Suprapubic skin (tissue), 4 donors: ENCODE results near the gene SAMD14. TPM values are rescaled to one million over a fixed set of nuclear protein-coding genes. Genes with fewer than 3 reads are reported as not detected.

Experiments
- DNase-seq, 2 donors: peaks; one replicate each; pipeline ENCODE4 v3.0.0-alpha.2; 2019; ENCODE audit warnings: low spot score in 2 of 2
- H3K27ac ChIP-seq: fragments of 200-600 bp; sonication (generic); one replicate; pipeline ENCODE4 v1.5.1; 2019
- H3K27me3 ChIP-seq: fragments of 200-600 bp; sonication (generic); one replicate; pipeline ENCODE4 v1.5.1; 2019
- H3K36me3 ChIP-seq: fragments of 200-600 bp; sonication (generic); one replicate; pipeline ENCODE4 v1.5.1; 2019
- H3K4me1 ChIP-seq: fragments of 200-600 bp; sonication (generic); one replicate; pipeline ENCODE4 v1.5.1; 2019
- H3K4me3 ChIP-seq: fragments of 200-600 bp; sonication (generic); one replicate; pipeline ENCODE4 v1.5.1; 2019; ENCODE audit warnings: mild to moderate bottlenecking
- H3K9me3 ChIP-seq: fragments of 200-600 bp; sonication (generic); one replicate; pipeline ENCODE4 v1.5.1; 2019
- CTCF ChIP-seq, 2 donors: fragments of 200-600 bp in 1 of 2; fragments of 450-650 bp in 1 of 2; sonication (generic) in 1 of 2; IDR thresholded peaks; one replicate each; pipeline ENCODE4 v1.5.1; 2016 to 2019; ENCODE audit warnings: antibody characterized with exemption in 2 of 2, mild to moderate bottlenecking in 1 of 2, moderate library complexity in 1 of 2
- EP300 ChIP-seq: sonication (generic); formaldehyde crosslinking; IDR thresholded peaks from one replicate; pipeline ENCODE4 v1.6.1; 2017; ENCODE audit warnings: antibody characterized with exemption
- POLR2A ChIP-seq, 2 donors: fragments of 450-650 bp; IDR thresholded peaks; one replicate each; pipeline ENCODE4 v1.6.1; 2017; ENCODE audit warnings: antibody characterized with exemption in 2 of 2, mild to moderate bottlenecking in 2 of 2, moderate library complexity in 2 of 2
- POLR2AphosphoS5 ChIP-seq, 3 donors: sonication (generic); formaldehyde crosslinking; IDR thresholded peaks; one replicate each; pipeline ENCODE4 v1.6.1; 2017; ENCODE audit warnings: antibody characterized with exemption in 3 of 3
- WGBS: methylation state at CpG from one replicate; pipeline ENCODE4 v1.1.5; 2018; 5-methylcytosine and 5-hydroxymethylcytosine counted together
- total RNA-seq, 4 donors: library from RNA; depleted of rRNA; stranded (reverse); fragments of >200 nt; gene quantifications; one replicate each; pipeline ENCODE4 v1.1.0, GENCODE V29; 2016

SAMD14 gene
- total RNA-seq, 4 donors from 2014 or later = 0.68 TPM; not detected in 3

- WGBS = 79% methylated on average over 12 of the region's 15 CpGs
- Histone ChIP-seq H3K4me3 (no peak overlapping the region), H3K9me3 (no peaks in the 10 kb centered on the region), H3K27me3 (no peaks in the 10 kb centered on the region), H3K27ac (no peak overlapping the region), H3K36me3 (peaks cover 20% of the 10 kb centered on the region), H3K4me1 (peaks cover 16% of the 10 kb centered on the region)
- TF ChIP-seq POLR2A (IDR thresholded peaks at IDR 0.05) (no peak), CTCF (IDR thresholded peaks at IDR 0.05) (no peak), POLR2AphosphoS5 (IDR thresholded peaks at IDR 0.05) (no peak), EP300 (no peak)
- DNase-seq = no peak
Measured at GRCh38 chr17:50090971-50091917, 38.7 kb downstream of the SAMD14 start.

GRCh38 chr17:50090071-50090470 is 39.9 kb downstream of the SAMD14 start:
- DNase-seq = no peak
- no peak overlapping the region for H3K4me3 ChIP-seq
- no peaks in the 10 kb centered on the region for H3K27me3 ChIP-seq
- TF ChIP-seq POLR2AphosphoS5 (IDR thresholded peaks at IDR 0.05) (no peak), EP300 (no peak)
- peaks cover 8% of the 10 kb centered on the region for H3K4me1 ChIP-seq
- peaks cover 20% of the 10 kb centered on the region for H3K36me3 ChIP-seq
- H3K27ac ChIP-seq = no peak overlapping the region
- no peaks in the 10 kb centered on the region for H3K9me3 ChIP-seq
- 51% methylated on average over 2 of the region's 6 CpGs for WGBS

GRCh38 chr17:50088952-50089825 is 40.8 kb downstream of the SAMD14 start:
- no peak overlapping the region for H3K4me3 ChIP-seq
- H3K27ac ChIP-seq = no peak overlapping the region
- peaks cover 3% of the 10 kb centered on the region for H3K4me1 ChIP-seq
- H3K27me3 ChIP-seq = no peaks in the 10 kb centered on the region
- H3K9me3 ChIP-seq = no peaks in the 10 kb centered on the region
- H3K36me3 ChIP-seq = peaks cover 20% of the 10 kb centered on the region
- WGBS = 84% methylated on average over 14 of the region's 25 CpGs
- TF ChIP-seq POLR2AphosphoS5 (IDR thresholded peaks at IDR 0.05) (no peak), CTCF (IDR thresholded peaks at IDR 0.05) (no peak), POLR2A (IDR thresholded peaks at IDR 0.05) (no peak), EP300 (no peak)
- DNase-seq = no peak

- no peak for DNase-seq
- H3K36me3 ChIP-seq = peaks cover 20% of the 10 kb centered on the region
- no peaks in the 10 kb centered on the region for H3K27me3 ChIP-seq
- H3K27ac ChIP-seq = no peak overlapping the region
- 75% methylated on average over 16 of the region's 19 CpGs for WGBS
- no peaks in the 10 kb centered on the region for H3K4me1 ChIP-seq
- no peak overlapping the region for H3K4me3 ChIP-seq
- TF ChIP-seq EP300 = no peak
- no peak for TF ChIP-seq POLR2A (IDR thresholded peaks at IDR 0.05)
- TF ChIP-seq CTCF (IDR thresholded peaks at IDR 0.05) = no peak
- TF ChIP-seq POLR2AphosphoS5 (IDR thresholded peaks at IDR 0.05) = no peak
- H3K9me3 ChIP-seq = no peaks in the 10 kb centered on the region
Measured at GRCh38 chr17:50087912-50088405, 42.0 kb downstream of the SAMD14 start.

DNA sequence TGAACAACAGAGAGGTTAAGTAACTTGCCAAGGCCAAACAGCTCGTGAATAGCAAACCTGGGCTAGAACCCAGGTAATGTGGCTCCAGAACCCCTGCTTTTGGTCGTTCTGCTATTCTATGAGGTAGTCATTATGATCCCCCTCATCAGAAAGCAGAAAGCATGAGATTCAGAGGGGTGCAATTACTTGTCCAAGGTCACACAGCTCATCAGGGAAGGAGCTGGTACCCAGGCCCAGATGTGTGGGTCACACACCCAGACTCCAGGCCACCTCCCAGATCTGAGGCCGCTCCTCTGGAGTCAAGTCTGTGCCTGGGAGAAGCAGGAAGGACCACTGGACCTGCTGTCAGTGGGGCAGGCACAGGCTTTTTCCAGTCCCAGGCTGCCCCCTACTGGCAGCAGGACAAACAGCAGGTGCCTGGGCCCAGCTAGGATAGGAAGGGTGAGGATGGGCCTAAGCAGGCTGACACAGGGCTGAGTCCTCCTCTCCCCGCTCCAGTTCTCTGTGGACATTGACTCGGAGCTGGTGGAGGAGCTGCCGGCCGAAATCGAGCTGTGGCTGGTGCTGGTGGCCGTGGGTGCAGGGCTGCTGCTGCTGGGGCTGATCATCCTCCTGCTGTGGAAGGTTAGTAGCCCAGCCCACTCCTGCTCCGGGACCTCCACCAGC is 42.6 kb downstream of the SAMD14 start:
- DNase-seq = peak in 1 of 2 donors; percentile 79
- H3K4me1 ChIP-seq = no peaks in the 10 kb centered on the region
- no peaks in the 10 kb centered on the region for H3K9me3 ChIP-seq
- WGBS = 53% methylated on average over 9 of the region's 10 CpGs
- H3K4me3 ChIP-seq = no peak overlapping the region
- H3K27me3 ChIP-seq = no peaks in the 10 kb centered on the region
- TF ChIP-seq POLR2AphosphoS5 (IDR thresholded peaks at IDR 0.05) (no peak), CTCF (IDR thresholded peaks at IDR 0.05) (peak; percentile 77 to 90), EP300 (no peak)
- H3K27ac ChIP-seq = no peak overlapping the region
- H3K36me3 ChIP-seq = peaks cover 20% of the 10 kb centered on the region
